Upper lobe of left lung (tissue), 6 donors: ENCODE results near the gene IDI1. TPM values are rescaled to one million over a fixed set of nuclear protein-coding genes. Genes with fewer than 3 reads are reported as not detected.

Experiments used
- ATAC-seq, 2 donors: fragments of 200-7000 bp; cut with Tn5 transposase; one replicate each; pipeline ENCODE4 v1.9.1; 2022; ENCODE audit warnings: mild to moderate bottlenecking in 2 of 2, moderate library complexity in 2 of 2; ENCODE audit not compliant: low FRiP score in 2 of 2
- DNase-seq, 2 donors: peaks; one replicate each; pipeline ENCODE4 v3.0.0-alpha.2; 2019 to 2020
- H3K27ac ChIP-seq, 4 donors: fragments of 200-600 bp; sonication (generic); one replicate each; pipeline ENCODE4 v1.5.1; 2016 to 2019
- H3K27me3 ChIP-seq, 4 donors: fragments of 200-600 bp; sonication (generic); one replicate each; pipeline ENCODE4 v1.5.1; 2017 to 2019
- H3K36me3 ChIP-seq, 4 donors: fragments of 200-600 bp; sonication (generic); one replicate each; pipeline ENCODE4 v1.5.1; 2016 to 2019
- H3K4me1 ChIP-seq, 4 donors: fragments of 200-600 bp; sonication (generic); one replicate each; pipeline ENCODE4 v1.5.1; 2018 to 2019
- H3K4me3 ChIP-seq, 4 donors: fragments of 200-600 bp; sonication (generic); one replicate each; pipeline ENCODE4 v1.5.1; 2017 to 2019; ENCODE audit warnings: mild to moderate bottlenecking in 2 of 4, moderate library complexity in 1 of 4
- H3K9me3 ChIP-seq, 4 donors: fragments of 200-600 bp; sonication (generic); one replicate each; pipeline ENCODE4 v1.5.1; 2018 to 2019
- EP300 ChIP-seq, 4 donors: sonication (generic); formaldehyde crosslinking; IDR thresholded peaks; one replicate each; pipeline ENCODE4 v1.5.1; 2017; ENCODE audit warnings: antibody characterized with exemption in 4 of 4, control low read depth in 2 of 4
- POLR2A ChIP-seq, 4 donors: fragments of 450-650 bp; IDR thresholded peaks; one replicate each; pipeline ENCODE4 v1.5.1; 2016 to 2017; ENCODE audit warnings: antibody characterized with exemption in 4 of 4, mild to moderate bottlenecking in 2 of 4
- POLR2AphosphoS5 ChIP-seq, 2 donors: sonication (generic); formaldehyde crosslinking; IDR thresholded peaks; one replicate each; pipeline ENCODE4 v1.5.1; 2017; ENCODE audit warnings: antibody characterized with exemption in 2 of 2
- WGBS, 2 donors: methylation state at CpG; one replicate each; pipeline ENCODE4 v1.1.5; 2017 to 2018; 5-methylcytosine and 5-hydroxymethylcytosine counted together
- total RNA-seq, 6 donors: library from RNA; depleted of rRNA in 4 of 6; stranded (reverse); fragments of >200 nt in 4 of 6; gene quantifications; one replicate each; pipeline versions ENCODE4 v1.1.0 to v1.2.1, GENCODE V29; 2016 to 2021
- TF ChIP-seq, protein P1 (sequence below), 6 experiments: fragments of 450-650 bp in 4 of 6; fragments of 200-600 bp in 2 of 6; sonication (generic) in 2 of 6; IDR thresholded peaks; one replicate each; pipeline ENCODE4 v1.5.1; 2016 to 2019; ENCODE audit warnings: antibody characterized with exemption in 6 of 6
- donor health status: DM: no; HTN: no; CAD: no; lungs with moderate emphysema.
- donor health status: DM: no; HTN: yes; CAD: no; lungs with severe emphysema.

IDI1 gene
- total RNA-seq, 6 donors from 2014 or later, result 35.6 to 100 (median 79.1) TPM

DNA sequence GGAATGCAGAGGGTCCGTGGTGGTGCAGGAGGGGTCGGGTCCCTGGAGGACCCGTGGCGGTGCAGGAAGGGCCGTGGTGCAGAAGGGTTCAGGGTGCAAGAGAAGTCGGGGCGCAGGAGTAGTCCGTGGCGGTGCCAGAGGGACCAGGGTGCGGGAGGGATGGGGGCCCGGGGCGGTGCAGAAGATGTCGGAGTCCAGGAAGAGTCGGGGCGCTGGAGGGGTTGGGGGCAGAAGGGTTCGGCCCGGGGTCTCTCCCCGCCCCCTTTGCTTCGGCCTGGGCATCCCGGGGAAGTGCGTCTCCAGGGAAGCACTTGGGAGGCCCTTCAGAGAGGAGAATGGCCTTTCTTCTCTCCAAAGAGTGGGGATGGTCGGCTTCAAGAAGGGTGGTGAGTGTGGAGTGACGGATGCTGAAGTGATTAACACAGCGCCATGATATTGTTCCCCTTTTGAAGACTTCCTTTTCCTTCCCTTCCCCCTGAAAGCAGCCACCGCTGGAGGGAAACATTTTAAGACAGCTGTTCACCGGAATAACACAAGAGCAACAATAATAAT, 8.3 kb upstream of the IDI1 start:
- ATAC-seq, result peak; percentile 40 to 54
- 1 to 2% methylated on average over 19 to 26 of the region's 26 CpGs for WGBS, 2 donors
- Histone ChIP-seq H3K4me1 (peaks cover 32 to 38% (median 38%) of the 10 kb centered on the region in 4 donors), H3K36me3 (peaks cover 0 to 4% (median 2%) of the 10 kb centered on the region in 4 donors), H3K27ac (peak overlapping the region; percentile 98 to 100 (median 99)), H3K9me3 (no peaks in the 10 kb centered on the region), H3K27me3 (no peaks in the 10 kb centered on the region), H3K4me3 (peak overlapping the region; percentile 63 to 98 (median 96))
- TF ChIP-seq EP300 (IDR thresholded peaks at IDR 0.05) (no peak), POLR2A (IDR thresholded peaks at IDR 0.05) (no peak), POLR2AphosphoS5 (IDR thresholded peaks at IDR 0.05) (no peak)
- TF ChIP-seq, protein P1, sequence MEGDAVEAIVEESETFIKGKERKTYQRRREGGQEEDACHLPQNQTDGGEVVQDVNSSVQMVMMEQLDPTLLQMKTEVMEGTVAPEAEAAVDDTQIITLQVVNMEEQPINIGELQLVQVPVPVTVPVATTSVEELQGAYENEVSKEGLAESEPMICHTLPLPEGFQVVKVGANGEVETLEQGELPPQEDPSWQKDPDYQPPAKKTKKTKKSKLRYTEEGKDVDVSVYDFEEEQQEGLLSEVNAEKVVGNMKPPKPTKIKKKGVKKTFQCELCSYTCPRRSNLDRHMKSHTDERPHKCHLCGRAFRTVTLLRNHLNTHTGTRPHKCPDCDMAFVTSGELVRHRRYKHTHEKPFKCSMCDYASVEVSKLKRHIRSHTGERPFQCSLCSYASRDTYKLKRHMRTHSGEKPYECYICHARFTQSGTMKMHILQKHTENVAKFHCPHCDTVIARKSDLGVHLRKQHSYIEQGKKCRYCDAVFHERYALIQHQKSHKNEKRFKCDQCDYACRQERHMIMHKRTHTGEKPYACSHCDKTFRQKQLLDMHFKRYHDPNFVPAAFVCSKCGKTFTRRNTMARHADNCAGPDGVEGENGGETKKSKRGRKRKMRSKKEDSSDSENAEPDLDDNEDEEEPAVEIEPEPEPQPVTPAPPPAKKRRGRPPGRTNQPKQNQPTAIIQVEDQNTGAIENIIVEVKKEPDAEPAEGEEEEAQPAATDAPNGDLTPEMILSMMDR (IDR thresholded peaks at IDR 0.05), result no peak
- no peak for DNase-seq

DNA sequence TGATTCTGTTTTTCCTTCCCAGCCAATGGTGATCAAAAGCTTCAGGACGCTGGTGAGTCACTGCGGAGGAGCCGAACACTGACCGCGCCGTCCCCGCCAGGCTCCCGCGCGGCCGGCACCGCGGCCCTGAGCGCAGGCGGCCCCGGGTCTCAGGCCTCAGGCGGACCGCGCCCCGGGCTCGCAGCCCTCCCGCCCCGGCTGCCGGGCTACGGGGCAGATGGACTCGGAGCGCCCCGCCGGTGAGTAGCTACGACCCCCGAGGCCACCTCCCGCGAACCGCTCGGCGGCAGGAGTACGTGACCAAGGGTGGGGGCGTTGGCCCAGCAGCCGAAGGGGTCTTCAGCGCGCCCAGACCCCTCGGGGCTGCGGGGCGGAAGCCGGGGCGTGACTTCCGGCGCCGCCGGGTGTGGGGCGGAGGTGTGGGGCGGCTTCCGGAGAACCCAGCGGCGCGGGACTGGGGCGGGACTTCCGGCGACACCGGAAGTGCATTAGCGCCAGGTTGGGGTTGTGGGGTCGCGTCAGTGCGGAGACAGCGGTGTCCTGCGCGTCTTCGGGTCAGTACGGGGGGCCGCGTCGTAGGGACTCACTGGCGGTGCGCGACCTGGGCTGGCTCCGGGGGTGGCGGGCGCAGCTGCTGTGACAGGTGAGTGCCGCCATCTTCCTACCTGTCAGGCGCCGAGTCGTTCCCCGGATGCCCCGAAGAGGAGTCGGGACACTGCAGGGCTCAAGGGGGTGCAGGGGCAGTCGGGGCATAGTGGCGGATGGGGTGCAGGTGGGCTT, 7.6 kb upstream of the IDI1 start, which contains the start of gene WDR37:
Gene WDR37, plus strand, starts transcription at position 60 of the 780 bp plus-strand sequence. CDS start 15,771 bp downstream, outside the sequence.
- H3K27me3 ChIP-seq, result no peaks in the 10 kb centered on the region
- no peaks in the 10 kb centered on the region for H3K9me3 ChIP-seq
- peaks cover 32 to 44% (median 36%) of the 10 kb centered on the region in 4 donors for H3K4me1 ChIP-seq
- H3K4me3 ChIP-seq, result peak within 1 kb of the TSS; percentile 63 to 98 (median 96)
- DNase-seq (peak; percentile 85 to 98), ATAC-seq (peak; percentile 96 to 99)
- H3K36me3 ChIP-seq, result peaks cover 0 to 11% (median 2%) of the 10 kb centered on the region in 4 donors
- TF ChIP-seq POLR2AphosphoS5 (IDR thresholded peaks at IDR 0.05) (peak; percentile 87 to 90), EP300 (IDR thresholded peaks at IDR 0.05) (peak in 2 of 4 donors; percentile 8 to 25), POLR2A (IDR thresholded peaks at IDR 0.05) (peak; percentile 62 to 88 (median 77))
- TF ChIP-seq, protein P1 (IDR thresholded peaks at IDR 0.05), result no peak
- H3K27ac ChIP-seq, result peak within 1 kb of the TSS; percentile 98 to 100 (median 99)
- WGBS, 2 donors, result 0 to 1% methylated on average over 12 to 52 of the region's 87 CpGs

DNA sequence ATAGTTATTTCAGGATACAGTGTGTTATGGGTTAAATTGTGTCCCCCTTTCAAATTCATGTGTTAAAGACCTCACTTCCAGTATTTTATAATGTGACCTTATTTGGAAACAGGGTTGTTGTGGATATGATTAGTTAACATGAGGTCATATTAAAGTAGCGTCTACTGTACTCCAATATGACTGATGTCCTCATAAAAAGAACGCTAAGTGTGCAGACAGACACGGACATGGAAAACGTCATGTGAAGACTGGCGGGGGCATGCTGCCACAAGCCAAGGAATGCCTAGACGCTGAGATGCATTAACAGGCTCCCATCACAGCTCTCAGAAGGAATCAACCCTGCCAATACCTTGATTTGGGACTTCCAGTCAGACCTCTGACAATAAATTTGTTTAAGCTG, 5.8 kb upstream of the IDI1 start:
- WGBS, 2 donors, result 73% methylated on average over 6 of the region's 6 CpGs
- no peak for ATAC-seq
- no peak for DNase-seq
- Histone ChIP-seq H3K9me3 (no peaks in the 10 kb centered on the region), H3K4me3 (peak overlapping the region in 1 of 4 donors; percentile 63), H3K4me1 (peaks cover 36 to 59% (median 52%) of the 10 kb centered on the region in 4 donors), H3K27ac (peak overlapping the region in 3 of 4 donors; percentile 98 to 100 (median 99)), H3K27me3 (no peaks in the 10 kb centered on the region), H3K36me3 (peaks cover 0 to 16% (median 2%) of the 10 kb centered on the region in 4 donors)
- TF ChIP-seq EP300 (IDR thresholded peaks at IDR 0.05), result no peak
- TF ChIP-seq POLR2A (IDR thresholded peaks at IDR 0.05), result no peak
- TF ChIP-seq, protein P1 (IDR thresholded peaks at IDR 0.05), result no peak
- no peak for TF ChIP-seq POLR2AphosphoS5 (IDR thresholded peaks at IDR 0.05)

DNA sequence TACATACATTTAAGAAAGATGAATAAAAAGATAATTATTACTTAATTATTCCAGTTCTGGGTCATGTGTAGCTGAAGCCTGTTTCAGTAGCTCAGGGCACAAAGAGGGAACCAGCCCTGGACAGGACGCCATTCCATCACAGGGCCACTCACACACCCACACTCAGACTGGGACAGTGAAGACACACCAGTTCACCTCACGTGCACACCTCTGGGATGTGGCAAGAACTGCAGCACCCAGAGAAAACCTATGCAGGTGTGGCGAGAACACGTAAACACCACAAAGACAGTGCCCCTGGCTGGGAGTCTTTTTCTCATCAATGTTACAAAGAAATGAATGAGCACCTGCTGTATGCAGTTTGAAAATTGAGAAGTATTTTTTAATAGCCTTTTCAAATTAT, 1.6 kb upstream of the IDI1 start:
- DNase-seq (peak in 1 of 2 donors; percentile 82), ATAC-seq (no peak)
- Histone ChIP-seq H3K27me3 (no peaks in the 10 kb centered on the region), H3K9me3 (no peaks in the 10 kb centered on the region), H3K27ac (peak overlapping the region in 3 of 4 donors; percentile 97 to 99 (median 99)), H3K4me1 (peaks cover 40 to 59% (median 50%) of the 10 kb centered on the region in 4 donors), H3K36me3 (peaks cover 0 to 16% (median 2%) of the 10 kb centered on the region in 4 donors), H3K4me3 (peak overlapping the region in 2 of 4 donors; percentile 70 to 82)
- WGBS, 2 donors, result 62 to 68% methylated on average over 4 of the region's 4 CpGs
- no peak for TF ChIP-seq EP300 (IDR thresholded peaks at IDR 0.05)
- peak in 1 of 2 donors; percentile 39 for TF ChIP-seq POLR2AphosphoS5 (IDR thresholded peaks at IDR 0.05)
- TF ChIP-seq, protein P1 (IDR thresholded peaks at IDR 0.05), result peak in 1 of 6 experiments; percentile 10
- no peak for TF ChIP-seq POLR2A (IDR thresholded peaks at IDR 0.05)
